ENCODE results near the gene KTN1. TPM values are rescaled to one million over a fixed set of nuclear protein-coding genes. Genes with fewer than 3 reads are reported as not detected.
A peak's percentile ranks its signal among the peaks of the same experiment; 100 is the strongest.

Gene KTN1
- polyA plus RNA-seq, 3 donors: 4.6 to 31.4 (median 17.9) TPM

DNA sequence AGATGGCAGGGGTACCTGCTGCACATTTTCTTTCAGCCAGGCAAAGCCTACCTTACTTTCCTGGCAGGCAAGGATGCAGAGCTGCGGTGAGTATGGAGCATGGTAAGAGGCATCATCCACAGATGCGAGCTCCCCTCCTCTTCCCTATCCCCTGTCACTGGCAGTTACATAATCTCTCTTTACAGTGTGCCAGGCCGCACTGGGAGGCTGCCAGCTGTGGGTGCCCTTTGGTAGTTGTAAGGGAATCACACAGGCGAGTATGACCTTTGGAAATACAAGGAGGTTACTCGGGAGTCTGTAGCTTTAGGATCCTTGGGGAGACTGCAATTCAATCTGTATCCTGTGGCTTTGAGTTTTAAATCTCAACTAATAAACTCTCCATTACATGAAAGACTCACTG, 132.5 kb downstream of the KTN1 start:
- H3K9ac ChIP-seq (ENCODE audit: insufficient read depth, low read length, poor library complexity, severe bottlenecking): no peak overlapping the region
- no peaks in the 10 kb centered on the region for H3K27me3 ChIP-seq (ENCODE audit: control insufficient read depth in 2 of 2, insufficient read depth in 2 of 2, low read length in 2 of 2)
- no peaks in the 10 kb centered on the region for H4K20me1 ChIP-seq (ENCODE audit: insufficient read depth, low read length)
- peak overlapping the region; percentile 49 for H2AFZ ChIP-seq (ENCODE audit: insufficient read depth, low read depth, low read length, poor library complexity, severe bottlenecking)
- H3K27me3 Mint-ChIP-seq (ENCODE audit: low read depth in 3 of 3): peaks cover 0 to 4% (median 1%) of the 10 kb centered on the region in 3 donors
- H3K9me3 ChIP-seq (replicated peaks in 1 of 2; ENCODE audit: control insufficient read depth in 1 of 2, insufficient read depth in 1 of 2, low read length in 2 of 2): no peaks in the 10 kb centered on the region
- no peak overlapping the region for H3K4me2 ChIP-seq (replicated peaks; ENCODE audit: extremely low read depth, low read length, poor library complexity, severe bottlenecking)
- H3K4me1 Mint-ChIP-seq: peaks cover 33% of the 10 kb centered on the region
- no CpG with 5 or more reads among the region's 5 CpGs for WGBS (ENCODE audit: insufficient coverage)
- peaks cover 18 to 22% of the 10 kb centered on the region in 2 donors for H3K4me1 ChIP-seq (ENCODE audit: control insufficient read depth in 1 of 2, insufficient read depth in 2 of 2, low read length in 2 of 2)
- no peaks in the 10 kb centered on the region for H3K79me2 ChIP-seq (ENCODE audit: insufficient read depth, low read length)
- no peaks in the 10 kb centered on the region for H3K36me3 ChIP-seq (replicated peaks in 1 of 2; ENCODE audit: control insufficient read depth in 1 of 2, insufficient read depth in 2 of 2, low read length in 2 of 2)
- no peak overlapping the region for H3K4me3 Mint-ChIP-seq
- H3K9me3 Mint-ChIP-seq: peaks cover 0 to 4% (median 0%) of the 10 kb centered on the region in 7 donors
- H3K27ac ChIP-seq (ENCODE audit: low read depth in 1 of 2, low read length in 2 of 2): no peak overlapping the region
- H3K36me3 Mint-ChIP-seq: no peaks in the 10 kb centered on the region
- peak in 1 of 3 donors; percentile 5 for DNase-seq
- no peak overlapping the region for H3K4me3 ChIP-seq (replicated peaks in 1 of 3; ENCODE audit: low read depth in 2 of 3, low read length in 3 of 3)
- H3K27ac Mint-ChIP-seq: peak overlapping the region in 3 of 7 donors; percentile 33 to 69 (median 55)
- no peak for TF ChIP-seq CTCF (IDR thresholded peaks at IDR 0.05)
- intact Hi-C loops (cut with micrococcal nuclease): no loop called here

DNA sequence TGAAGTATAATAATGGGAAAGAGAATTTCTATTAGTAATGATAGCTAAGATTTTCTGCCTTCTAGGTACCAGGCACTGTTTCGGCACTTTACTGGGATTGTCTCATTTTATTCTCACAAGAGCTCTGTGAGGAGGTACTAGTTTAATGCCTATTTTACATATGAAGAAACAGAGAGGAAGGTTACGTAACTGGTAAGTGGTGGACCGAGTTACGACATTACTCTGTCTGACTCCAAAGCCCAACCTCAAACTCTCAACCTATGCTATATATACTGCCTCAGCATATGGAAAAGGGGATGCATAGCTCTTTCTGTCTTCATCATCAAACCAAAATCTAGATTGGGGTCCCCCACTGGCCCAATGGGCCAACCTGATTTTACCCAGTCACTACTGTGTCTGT, 133.5 kb downstream of the KTN1 start:
- Histone ChIP-seq H3K36me3 (replicated peaks in 1 of 2; ENCODE audit: control insufficient read depth in 1 of 2, insufficient read depth in 2 of 2, low read length in 2 of 2) (no peaks in the 10 kb centered on the region), H3K79me2 (ENCODE audit: insufficient read depth, low read length) (no peaks in the 10 kb centered on the region), H3K27ac (ENCODE audit: low read depth in 1 of 2, low read length in 2 of 2) (peak overlapping the region in 1 of 2 donors; percentile 57), H3K4me3 (replicated peaks in 1 of 3; ENCODE audit: low read depth in 2 of 3, low read length in 3 of 3) (peak overlapping the region in 1 of 3 experiments; percentile 18), H3K9me3 (replicated peaks in 1 of 2; ENCODE audit: control insufficient read depth in 1 of 2, insufficient read depth in 1 of 2, low read length in 2 of 2) (no peaks in the 10 kb centered on the region), H2AFZ (ENCODE audit: insufficient read depth, low read depth, low read length, poor library complexity, severe bottlenecking) (peak overlapping the region; percentile 12), H3K9ac (ENCODE audit: insufficient read depth, low read length, poor library complexity, severe bottlenecking) (no peak overlapping the region), H3K4me1 (ENCODE audit: control insufficient read depth in 1 of 2, insufficient read depth in 2 of 2, low read length in 2 of 2) (peaks cover 18 to 22% of the 10 kb centered on the region in 2 donors), H3K27me3 (ENCODE audit: control insufficient read depth in 2 of 2, insufficient read depth in 2 of 2, low read length in 2 of 2) (no peaks in the 10 kb centered on the region), H3K4me2 (replicated peaks; ENCODE audit: extremely low read depth, low read length, poor library complexity, severe bottlenecking) (peak overlapping the region; percentile 29), H4K20me1 (ENCODE audit: insufficient read depth, low read length) (no peaks in the 10 kb centered on the region)
- WGBS (ENCODE audit: insufficient coverage): no CpG with 5 or more reads among the region's 4 CpGs
- H3K4me3 Mint-ChIP-seq: no peak overlapping the region
- H3K36me3 Mint-ChIP-seq: no peaks in the 10 kb centered on the region
- peak; percentile 62 to 83 (median 68) for DNase-seq
- peaks cover 0 to 2% (median 1%) of the 10 kb centered on the region in 3 donors for H3K27me3 Mint-ChIP-seq (ENCODE audit: low read depth in 3 of 3)
- intact Hi-C loops (cut with micrococcal nuclease): no loop called here
- peaks cover 0 to 6% (median 0%) of the 10 kb centered on the region in 7 donors for H3K9me3 Mint-ChIP-seq
- H3K27ac Mint-ChIP-seq: peak overlapping the region in 5 of 7 donors; percentile 47 to 86 (median 70)
- peaks cover 28% of the 10 kb centered on the region for H3K4me1 Mint-ChIP-seq
- TF ChIP-seq CTCF (IDR thresholded peaks at IDR 0.05): no peak

All from CD14-positive monocyte (primary cell).